NT2/D1 (cell line): Measurements from ENCODE around the gene ADGRG3.

Experiments
- DNase-seq: peaks from one replicate; pipeline ENCODE4 v3.0.0-alpha.2; 2011; ENCODE audit warnings: low read depth, low spot score
- H3K27me3 ChIP-seq: 2 replicates; pipeline ENCODE4 v1.6.0; 2011; ENCODE audit warnings: mild to moderate bottlenecking; ENCODE audit not compliant: insufficient read length, insufficient read depth
- H3K36me3 ChIP-seq: 2 replicates; pipeline ENCODE4 v1.6.1; 2011; ENCODE audit warnings: mild to moderate bottlenecking, low read length, mixed read lengths; ENCODE audit not compliant: insufficient read depth, insufficient read length
- H3K4me1 ChIP-seq: 2 replicates; pipeline ENCODE4 v1.5.1; 2011; ENCODE audit not compliant: insufficient read depth, insufficient read length
- H3K4me3 ChIP-seq: 2 replicates; pipeline ENCODE4 v1.5.1; 2011; ENCODE audit warnings: low read depth; ENCODE audit not compliant: insufficient read length
- H3K9ac ChIP-seq: 2 replicates; pipeline ENCODE4 v1.6.0; 2011; ENCODE audit warnings: low read depth; ENCODE audit not compliant: insufficient read length
- H3K9me3 ChIP-seq: 2 replicates; pipeline ENCODE4 v1.5.1; 2011; ENCODE audit warnings: mild to moderate bottlenecking, low read length; ENCODE audit not compliant: insufficient read depth
- SUZ12 ChIP-seq: IDR thresholded peaks from 2 replicates; pipeline ENCODE4 v1.6.1; 2011; ENCODE audit not compliant: insufficient read length, insufficient read depth; ENCODE audit errors: extremely low read depth
- YY1 ChIP-seq: IDR thresholded peaks from 2 replicates; pipeline ENCODE4 v1.6.1; 2011; ENCODE audit not compliant: insufficient read length, insufficient read depth
- ZNF274 ChIP-seq: IDR thresholded peaks from 2 replicates; pipeline ENCODE4 v1.6.1; 2011; ENCODE audit warnings: mild to moderate bottlenecking, low read depth, low read length

ADGRG3 gene

DNA sequence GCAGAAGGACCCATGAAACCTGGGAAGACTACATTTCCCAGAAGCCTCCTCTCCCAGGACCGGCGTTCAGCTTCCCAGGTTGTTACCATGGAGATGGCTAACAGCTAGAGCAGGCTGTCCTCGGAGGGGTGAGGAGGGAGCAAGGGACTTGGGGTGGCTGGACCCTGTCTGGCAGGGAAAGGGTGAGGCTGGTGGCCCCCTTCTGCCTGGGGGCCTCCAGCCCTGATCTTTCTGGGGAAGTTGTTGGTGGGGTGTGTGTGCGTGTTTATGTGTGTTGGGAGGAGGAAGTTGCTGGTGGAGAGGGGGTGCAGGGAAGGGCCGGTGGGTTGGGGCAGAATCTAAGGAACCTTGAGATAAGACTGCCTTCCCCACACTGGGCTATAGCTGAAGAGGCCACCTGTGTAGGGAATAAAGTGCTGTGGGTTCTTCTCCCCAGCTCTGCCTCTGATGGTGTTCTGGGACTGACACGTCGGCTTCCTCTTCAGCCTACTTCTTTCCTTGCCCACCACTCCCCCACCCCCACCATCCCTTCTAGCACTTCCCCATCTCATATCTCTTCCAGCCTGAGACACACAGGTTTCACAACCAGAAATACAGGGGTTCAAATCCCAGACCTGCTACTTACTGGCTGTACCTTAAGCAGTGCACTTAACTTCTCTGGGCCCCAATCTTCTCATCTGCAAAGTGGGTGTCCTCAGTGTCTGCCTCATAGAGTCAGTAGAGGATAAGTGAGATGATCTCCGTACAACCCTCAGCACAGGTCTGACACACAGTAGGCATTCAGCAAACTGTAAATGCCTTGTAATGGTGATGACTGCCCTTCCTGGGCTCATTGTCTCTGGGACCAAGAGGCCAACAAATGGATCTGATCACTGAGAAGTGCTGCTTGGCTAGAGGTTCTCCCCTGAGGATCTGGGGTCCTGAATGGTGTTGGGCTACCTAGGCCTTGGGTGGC lies 26.9 kb downstream of the ADGRG3 start, which contains the start of gene DRC7:
TSS of gene DRC7 (plus strand) at position 82 of the 955 bp plus-strand sequence. CDS start 3,144 bp downstream, outside the sequence.
- TF ChIP-seq ZNF274 (no peak), YY1 (no peak), SUZ12 (no peak)
- no peaks in the 10 kb centered on the region; the same call in 1 of the 2 replicates for H3K9me3 ChIP-seq
- H3K4me1 ChIP-seq = peaks cover 3% of the 10 kb centered on the region
- no peak within 1 kb of the TSS for H3K9ac ChIP-seq
- no peak within 1 kb of the TSS for H3K4me3 ChIP-seq
- H3K27me3 ChIP-seq = no peaks in the 10 kb centered on the region
- peak; percentile 64 for DNase-seq
- H3K36me3 ChIP-seq = no peaks in the 10 kb centered on the region

DNA sequence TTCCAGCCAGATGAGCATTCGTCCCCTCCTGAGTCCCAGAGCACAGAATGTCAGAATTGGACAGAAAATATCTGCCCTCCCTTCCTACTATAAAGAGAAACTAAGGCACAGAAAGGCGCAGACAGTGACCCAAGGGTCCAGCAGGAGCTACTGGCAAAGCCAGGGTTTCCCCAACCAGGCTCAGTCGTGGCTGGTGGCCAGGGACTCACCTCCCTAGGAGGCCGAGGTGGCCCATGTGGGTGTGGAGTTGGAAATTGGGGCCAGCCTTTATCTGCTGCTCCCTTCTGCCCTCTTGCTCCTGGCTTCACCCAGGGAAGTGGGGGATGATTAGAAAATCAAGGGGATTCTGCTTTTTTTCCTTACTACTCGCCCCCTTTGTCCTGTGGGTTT lies 27.6 kb downstream of the ADGRG3 start:
- H3K9me3 ChIP-seq = no peaks in the 10 kb centered on the region; the same call in 1 of the 2 replicates
- DNase-seq = no peak
- H3K27me3 ChIP-seq = no peaks in the 10 kb centered on the region
- H3K9ac ChIP-seq = no peak overlapping the region
- no peak overlapping the region for H3K4me3 ChIP-seq
- TF ChIP-seq YY1 (no peak), ZNF274 (no peak), SUZ12 (no peak)
- H3K36me3 ChIP-seq = no peaks in the 10 kb centered on the region
- peaks cover 3% of the 10 kb centered on the region for H3K4me1 ChIP-seq

DNA sequence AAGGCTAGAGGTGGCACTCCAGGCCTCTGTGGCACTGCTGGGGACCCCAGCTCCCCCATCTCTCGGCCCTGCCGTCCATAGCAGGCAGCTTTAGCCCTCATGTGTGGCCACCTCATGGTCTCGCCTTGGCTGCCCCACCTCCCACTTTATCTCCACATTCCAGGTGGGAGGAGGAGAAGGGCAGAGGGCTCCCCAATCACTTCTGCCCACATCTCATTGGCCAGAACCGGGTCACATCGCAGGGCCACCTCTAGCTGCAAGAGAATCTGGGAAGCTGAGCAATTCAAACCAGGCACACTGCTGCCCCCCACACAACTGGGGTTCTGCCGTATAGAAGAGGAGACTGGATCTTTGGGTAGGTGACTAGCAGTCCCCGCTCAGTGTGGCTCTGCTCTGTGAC lies 28.1 kb downstream of the ADGRG3 start:
- no peaks in the 10 kb centered on the region for H3K36me3 ChIP-seq
- no peak overlapping the region for H3K4me3 ChIP-seq
- H3K9ac ChIP-seq = no peak overlapping the region
- TF ChIP-seq SUZ12 (no peak), YY1 (no peak), ZNF274 (no peak)
- DNase-seq = no peak
- H3K4me1 ChIP-seq = peaks cover 3% of the 10 kb centered on the region
- no peaks in the 10 kb centered on the region for H3K27me3 ChIP-seq
- no peaks in the 10 kb centered on the region; the same call in 1 of the 2 replicates for H3K9me3 ChIP-seq

DNA sequence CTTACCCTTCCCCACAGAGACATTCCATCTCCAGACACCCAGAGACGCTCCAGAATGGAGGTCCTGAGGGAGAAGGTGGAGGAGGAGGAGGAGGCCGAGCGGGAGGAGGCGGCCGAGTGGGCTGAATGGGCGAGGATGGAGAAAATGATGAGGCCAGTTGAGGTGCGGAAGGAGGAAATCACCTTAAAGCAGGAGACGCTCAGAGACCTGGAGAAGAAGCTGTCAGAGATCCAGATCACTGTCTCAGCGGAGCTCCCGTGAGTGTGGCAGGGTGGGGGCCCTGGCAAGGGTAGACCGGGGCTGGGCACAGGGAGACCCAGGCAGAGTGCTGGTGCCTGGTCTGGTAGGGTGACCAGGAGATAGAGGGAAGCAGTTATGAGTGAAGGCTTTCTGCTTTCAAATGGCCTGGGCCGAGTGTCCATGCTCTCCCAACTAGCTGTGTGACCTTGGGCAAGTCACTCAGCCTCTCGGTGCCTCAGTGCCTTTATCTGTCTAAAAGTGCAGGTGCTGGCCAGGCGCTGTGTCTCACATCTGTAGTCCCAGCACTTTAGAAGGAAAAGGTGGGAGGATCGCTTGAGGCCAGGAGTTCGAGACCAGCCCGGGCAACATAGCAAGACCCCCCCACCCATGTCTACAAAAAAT lies 29.9 kb downstream of the ADGRG3 start:
- H3K27me3 ChIP-seq = no peaks in the 10 kb centered on the region
- peaks cover 3% of the 10 kb centered on the region for H3K4me1 ChIP-seq
- H3K9ac ChIP-seq = no peak overlapping the region
- TF ChIP-seq SUZ12 = no peak
- no peak for TF ChIP-seq YY1
- TF ChIP-seq ZNF274 = no peak
- no peaks in the 10 kb centered on the region; the same call in 1 of the 2 replicates for H3K9me3 ChIP-seq
- no peak for DNase-seq
- no peaks in the 10 kb centered on the region for H3K36me3 ChIP-seq
- no peak overlapping the region for H3K4me3 ChIP-seq

DNA sequence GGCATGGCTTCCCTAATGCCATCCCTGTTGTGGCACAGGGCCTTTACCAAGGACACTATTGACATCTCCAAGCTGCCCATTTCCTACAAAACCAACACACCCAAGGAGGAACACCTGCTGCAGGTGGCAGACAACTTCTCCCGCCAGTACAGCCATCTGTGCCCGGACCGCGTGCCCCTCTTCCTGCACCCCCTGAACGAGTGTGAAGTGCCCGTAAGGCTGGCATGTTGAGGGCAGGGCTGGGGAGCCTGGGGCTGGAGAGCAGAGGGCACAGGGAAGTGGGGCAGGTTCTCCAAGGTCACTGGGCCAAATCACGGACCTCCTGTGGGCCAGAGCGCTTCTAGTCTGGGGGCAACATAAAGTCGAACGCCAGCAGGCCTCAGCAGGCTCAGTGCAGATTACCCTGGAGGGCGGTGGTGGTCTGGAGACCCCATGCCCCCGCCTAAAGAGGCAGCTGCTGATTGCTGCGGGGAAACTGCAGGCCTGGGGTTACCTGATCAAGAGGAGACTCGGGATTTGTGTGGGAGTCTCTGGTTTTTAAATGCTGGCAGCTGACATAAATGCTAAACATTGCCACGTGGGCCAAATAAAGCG lies 30.8 kb downstream of the ADGRG3 start:
- no peak for TF ChIP-seq SUZ12
- no peak for DNase-seq
- H3K36me3 ChIP-seq = no peaks in the 10 kb centered on the region
- H3K9me3 ChIP-seq = no peaks in the 10 kb centered on the region; the same call in 1 of the 2 replicates
- no peaks in the 10 kb centered on the region for H3K27me3 ChIP-seq
- peaks cover 3% of the 10 kb centered on the region for H3K4me1 ChIP-seq
- H3K4me3 ChIP-seq = no peak overlapping the region
- no peak overlapping the region for H3K9ac ChIP-seq

DNA sequence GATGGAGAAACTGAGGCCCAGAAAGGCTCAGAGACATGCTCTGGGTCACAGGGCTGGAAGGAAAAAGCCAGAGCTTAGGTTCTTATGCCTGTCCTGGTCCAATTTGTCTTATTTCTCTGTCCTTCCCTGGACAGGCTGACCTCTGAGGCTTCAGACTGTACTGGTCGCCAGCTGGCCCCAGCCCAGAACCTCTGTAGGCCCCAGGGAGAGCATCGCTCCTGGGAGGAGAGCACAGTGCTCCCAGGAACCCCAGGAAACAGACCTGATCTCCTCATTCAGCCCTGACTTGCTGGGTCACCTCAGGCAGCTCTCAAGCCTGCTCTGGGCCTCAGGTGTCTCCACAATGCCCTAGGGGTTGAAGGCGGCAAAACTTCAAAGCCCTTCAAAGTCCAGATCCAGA lies 31.4 kb downstream of the ADGRG3 start:
- no peak overlapping the region for H3K9ac ChIP-seq
- no peak overlapping the region for H3K4me3 ChIP-seq
- H3K36me3 ChIP-seq = no peaks in the 10 kb centered on the region
- H3K27me3 ChIP-seq = no peaks in the 10 kb centered on the region
- no peak for TF ChIP-seq SUZ12
- TF ChIP-seq ZNF274 = no peak
- no peak for TF ChIP-seq YY1
- peaks cover 3% of the 10 kb centered on the region for H3K4me1 ChIP-seq
- no peaks in the 10 kb centered on the region; the same call in 1 of the 2 replicates for H3K9me3 ChIP-seq
- DNase-seq = no peak

DNA sequence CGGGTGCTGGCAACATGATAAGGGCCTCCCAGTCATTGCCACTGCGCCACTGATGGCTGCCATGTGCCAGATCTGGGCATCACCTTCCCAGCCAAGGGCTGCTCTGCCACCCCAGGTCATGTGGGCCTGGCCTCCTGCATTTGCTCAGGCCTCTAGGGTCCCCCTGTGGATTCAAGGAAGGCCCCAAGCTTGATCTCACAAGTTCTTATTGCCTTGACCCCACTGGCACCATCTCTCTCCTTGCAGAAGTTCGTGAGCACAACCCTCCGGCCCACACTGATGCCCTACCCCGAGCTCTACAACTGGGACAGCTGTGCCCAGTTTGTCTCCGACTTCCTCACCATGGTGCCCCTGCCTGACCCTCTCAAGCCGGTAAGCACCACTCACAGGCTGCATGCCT lies 31.8 kb downstream of the ADGRG3 start:
- H3K9me3 ChIP-seq = no peaks in the 10 kb centered on the region; the same call in 1 of the 2 replicates
- H3K4me3 ChIP-seq = no peak overlapping the region
- H3K4me1 ChIP-seq = peaks cover 5% of the 10 kb centered on the region
- no peak for DNase-seq
- H3K9ac ChIP-seq = no peak overlapping the region
- H3K27me3 ChIP-seq = no peaks in the 10 kb centered on the region
- TF ChIP-seq YY1 (no peak), SUZ12 (no peak), ZNF274 (no peak)
- no peaks in the 10 kb centered on the region for H3K36me3 ChIP-seq
